Coronary artery (tissue), 2 donors: ENCODE results near the gene MAU2.

Source experiments
- DNase-seq: peaks from one replicate; pipeline ENCODE4 v3.0.0-alpha.2; 2017; ENCODE audit warnings: low spot score
- H3K27ac ChIP-seq, 2 donors: fragments of 200-600 bp; sonication (generic); one replicate each; pipeline ENCODE4 v1.5.1; 2016 to 2019
- H3K4me3 ChIP-seq: fragments of 200-600 bp; sonication (generic); 2 replicates; pipeline ENCODE4 v1.5.1; 2016; ENCODE audit warnings: mild to moderate bottlenecking, moderate library complexity
- CTCF ChIP-seq: fragments of 200-600 bp; sonication (generic); IDR thresholded peaks from one replicate; pipeline ENCODE4 v1.5.1; 2019; ENCODE audit warnings: antibody characterized with exemption

The MAU2 gene

DNA sequence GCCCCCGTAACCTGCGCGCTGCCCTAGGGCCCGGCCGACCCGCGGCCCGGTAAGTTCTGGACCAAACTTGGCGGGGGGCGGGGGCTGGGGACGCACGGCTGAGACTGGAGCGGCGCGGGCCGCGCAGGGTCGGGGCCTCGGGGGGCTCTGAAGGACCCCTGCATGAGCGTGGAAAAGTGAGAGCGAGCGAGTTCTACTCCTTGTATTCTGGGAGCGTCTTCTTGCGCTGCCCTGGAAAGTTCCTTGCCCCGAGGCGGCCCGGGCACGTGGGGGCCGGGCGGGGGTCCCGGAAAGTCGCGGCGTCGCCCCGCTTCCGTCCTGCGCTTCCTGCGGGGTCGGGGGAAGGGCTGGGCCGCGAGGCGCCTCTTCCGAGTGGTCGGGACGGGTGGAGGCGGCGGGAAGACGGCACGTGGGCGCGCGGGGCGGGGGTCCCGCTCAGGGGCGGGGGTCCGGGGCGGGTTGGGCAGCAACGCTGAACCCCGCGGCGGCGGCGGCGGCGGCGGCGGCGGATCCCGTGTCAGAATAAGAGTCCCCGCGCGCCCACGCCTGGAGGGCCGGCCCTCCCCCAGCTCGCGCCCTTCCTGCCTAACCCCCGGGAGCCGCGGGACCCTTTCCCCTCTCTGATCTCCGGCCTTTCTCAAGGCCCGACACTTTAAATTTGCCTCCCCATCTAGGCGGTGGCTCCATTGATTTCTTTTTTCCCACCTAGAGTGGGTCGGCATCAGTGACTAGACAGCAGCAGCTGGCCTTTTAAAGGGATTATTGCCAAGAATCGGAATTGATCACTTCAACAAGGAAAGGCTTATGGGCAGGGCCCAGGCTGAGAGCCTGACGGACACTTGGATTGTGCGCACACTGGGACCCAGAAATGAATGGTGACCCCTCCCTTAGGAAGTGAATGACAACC, 85.6 kb downstream of the MAU2 start:
- TF ChIP-seq CTCF = no peak
- DNase-seq = peak; percentile 82

DNA sequence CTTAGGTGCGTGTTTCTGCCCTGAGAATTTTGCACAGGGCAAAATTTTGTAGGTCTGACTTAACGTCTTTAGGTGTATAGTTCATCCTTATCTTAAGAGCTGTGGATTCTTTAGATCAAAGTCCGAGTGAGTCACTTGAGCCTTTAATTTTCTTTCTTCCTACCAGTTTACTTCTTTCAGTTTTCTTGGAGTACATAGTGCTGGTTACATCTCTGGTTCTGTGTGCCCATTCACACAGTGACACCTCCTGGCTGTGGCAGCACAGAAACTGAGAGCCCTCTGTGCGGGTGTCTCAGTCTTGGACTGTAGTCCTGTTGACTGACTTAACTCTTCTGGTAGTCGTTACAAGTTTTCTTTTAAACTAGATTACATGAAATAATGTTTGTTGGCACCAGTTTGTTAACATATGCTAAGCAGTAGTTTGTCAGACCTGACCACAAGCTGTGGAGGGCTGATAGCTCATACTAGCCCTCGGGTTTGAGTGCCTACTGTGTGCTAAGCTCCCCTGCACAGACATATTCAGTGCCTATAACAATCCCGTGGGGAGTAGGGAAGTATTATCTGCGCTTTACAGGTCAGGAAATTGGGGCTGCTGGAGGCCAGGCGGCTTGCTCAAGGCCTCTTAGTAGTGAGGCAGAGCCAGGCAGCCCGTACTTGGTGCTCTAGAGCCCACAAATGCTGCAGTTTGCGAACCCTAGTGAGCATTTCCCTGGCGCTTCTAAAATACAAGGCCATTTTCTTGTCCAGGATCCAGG, 86.4 kb downstream of the MAU2 start:
- H3K4me3 ChIP-seq = peak overlapping the region; percentile 96
- H3K27ac ChIP-seq = peak overlapping the region; percentile 51 to 94
- TF ChIP-seq CTCF = no peak
- no peak for DNase-seq

More for the DNA sequence above, 85.6 kb downstream of the MAU2 start:
- Histone ChIP-seq H3K27ac (peak overlapping the region; percentile 51 to 94), H3K4me3 (peak overlapping the region; percentile 96)

DNA sequence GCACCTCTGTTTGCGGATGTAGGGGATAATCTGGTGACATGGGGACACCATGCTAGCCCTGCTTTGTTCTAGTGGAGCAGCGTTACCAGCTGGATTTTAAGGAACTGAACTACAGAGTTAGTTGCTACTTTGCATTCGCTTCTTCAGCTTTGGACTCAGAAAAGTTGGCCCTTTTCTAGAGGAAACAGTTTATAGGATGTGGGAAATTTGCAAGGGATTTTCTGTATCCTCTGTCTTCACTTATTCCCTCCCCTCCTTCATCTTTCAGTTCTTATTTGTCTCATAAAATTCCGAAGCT, 87.0 kb downstream of the MAU2 start:
- no peak for TF ChIP-seq CTCF
- Histone ChIP-seq H3K27ac (peak overlapping the region in 1 of 2 donors; percentile 94), H3K4me3 (peak overlapping the region; percentile 96)
- no peak for DNase-seq
